Measurements from ENCODE around the gene PHF1.

- no peak for TF ChIP-seq CTCF (conservative IDR thresholded peaks at IDR 0.05)
- no peak for TF ChIP-seq EZH2 (IDR thresholded peaks at IDR 0.05; ENCODE audit: low read depth)
These were observed 8.0 kb downstream of the PHF1 start for GRCh38 chr6:33418690-33419291.

Measured in PC-9 (cell line).